Measurements from ENCODE around the gene UBAP2L. TPM values are rescaled to one million over a fixed set of nuclear protein-coding genes. Genes with fewer than 3 reads are reported as not detected.

The UBAP2L gene
- total and polyA plus RNA-seq, 9 donors: 45.5 to 172 (median 133) TPM

- no peak for DNase-seq
- no peaks in the 10 kb centered on the region for H3K9me3 ChIP-seq
- no peaks in the 10 kb centered on the region for H3K27me3 ChIP-seq
- H3K36me3 ChIP-seq: no peaks in the 10 kb centered on the region
- intact Hi-C loops (cut with DNase I): no loop called here
- H3K4me1 ChIP-seq (ENCODE audit: insufficient read depth): no peaks in the 10 kb centered on the region
- H3K27ac ChIP-seq: no peak overlapping the region
- 86 to 89% (median 86%) methylated on average over 1 of the region's 1 CpG for WGBS, 3 donors
- TF ChIP-seq CTCF (IDR thresholded peaks at IDR 0.05) (no peak), POLR2A (IDR thresholded peaks at IDR 0.05) (no peak), EP300 (IDR thresholded peaks at IDR 0.05) (no peak)
- no peak overlapping the region for H3K4me3 ChIP-seq
Observed at GRCh38 chr1:154316704-154317103, 95.9 kb downstream of the UBAP2L start.

DNA sequence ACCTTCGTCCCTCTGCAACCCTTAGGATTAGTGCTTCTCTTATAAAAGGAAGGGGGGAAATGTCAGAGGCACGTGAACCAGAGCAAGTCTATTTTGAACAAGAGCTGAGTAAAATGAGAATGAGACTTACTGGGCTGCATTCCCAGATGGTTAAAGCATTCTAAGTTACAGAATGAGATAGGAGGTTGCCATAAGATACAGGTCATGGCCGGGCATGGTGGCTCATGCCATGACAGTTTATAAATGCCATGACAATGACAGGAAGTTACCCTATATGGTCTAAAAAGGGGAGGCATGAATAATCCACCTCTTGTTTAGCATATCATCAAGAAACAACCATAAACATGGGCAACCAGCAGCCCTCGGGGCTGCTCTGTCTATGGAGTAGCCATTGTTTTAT is 97.6 kb downstream of the UBAP2L start:
- no peak for DNase-seq
- no peaks in the 10 kb centered on the region for H3K36me3 ChIP-seq
- intact Hi-C loops (cut with DNase I): no loop called here

More for the DNA sequence above, 97.6 kb downstream of the UBAP2L start:
- H3K27me3 ChIP-seq: no peaks in the 10 kb centered on the region
- WGBS, 3 donors: 62 to 68% (median 67%) methylated on average over 4 of the region's 4 CpGs
- H3K27ac ChIP-seq: no peak overlapping the region
- H3K4me3 ChIP-seq: no peak overlapping the region
- no peaks in the 10 kb centered on the region for H3K4me1 ChIP-seq (ENCODE audit: insufficient read depth)
- no peak for TF ChIP-seq POLR2A (IDR thresholded peaks at IDR 0.05)
- TF ChIP-seq EP300 (IDR thresholded peaks at IDR 0.05): no peak
- no peak for TF ChIP-seq CTCF (IDR thresholded peaks at IDR 0.05)
- no peaks in the 10 kb centered on the region for H3K9me3 ChIP-seq

MicroRNAs encoded within 50 kb of the gene (microRNA counts, 767-probe panel; counts per million panel counts)
- microRNA hsa-miR-190b: 530 counts per million, percentile 78 among the panel's probes with 10 or more counts

Small RNA genes lying within 50 kb of the gene (microRNA-seq; reads per million reads assigned to microRNA genes)
- 3.8 to 8.2 (median 4.3) reads per million in 3 donors for gene MIR190B

Small RNA genes lying within 50 kb of the gene (small RNA-seq; reads per million reads assigned to genes)
- gene MIR190B (1.8 reads per million, percentile 70 among the genes with 10 or more reads in this experiment), gene RF00273 (not detected), gene RNU6-121P (not detected), gene RNU6-239P (not detected), gene SNORA58B (not detected)

Other genes starting within 250 kb of the UBAP2L start
- 100 to 1,000 TPM in 2 of 7 donors, 10 to 100 TPM in 5; 82.7 to 207 (median 88.6) TPM for gene JTB, start 243.3 kb upstream of the UBAP2L start, total RNA-seq
- gene JTB, start 243.3 kb upstream of the UBAP2L start, polyA plus RNA-seq: 100 to 1,000 TPM in 1 of 2 donors, 10 to 100 TPM in 1; 77.5 to 150 TPM
- 100 to 1,000 TPM in 4 of 7 donors, 10 to 100 TPM in 3; 31.4 to 147 (median 101) TPM for gene RAB13, start 234.6 kb upstream of the UBAP2L start, total RNA-seq
- 100 to 1,000 TPM; 155 to 190 TPM for gene RAB13, start 234.6 kb upstream of the UBAP2L start, polyA plus RNA-seq
- gene RPS27, start 230.2 kb upstream of the UBAP2L start, total RNA-seq: 1,000 to 10,000 TPM; 3,441 to 7,027 (median 4,323) TPM
- gene RPS27, start 230.2 kb upstream of the UBAP2L start, polyA plus RNA-seq: over 10,000 TPM; 15,496 to 24,704 TPM
- under 1 TPM in 2 of 7 donors, not detected in 5; 0.07 to 0.10 TPM for gene NUP210L, start 65.9 kb upstream of the UBAP2L start, total RNA-seq
- gene NUP210L, start 65.9 kb upstream of the UBAP2L start, polyA plus RNA-seq: not detected
- gene TPM3, start 28.9 kb upstream of the UBAP2L start, total RNA-seq: 100 to 1,000 TPM in 4 of 7 donors, 10 to 100 TPM in 3; 83.8 to 146 (median 120) TPM
- gene TPM3, start 28.9 kb upstream of the UBAP2L start, polyA plus RNA-seq: 100 to 1,000 TPM in 1 of 2 donors, 10 to 100 TPM in 1; 78.0 to 316 TPM
- 1 to 10 TPM in 1 of 7 donors, not detected in 6; 2.4 TPM for gene CFAP141, start 14.6 kb upstream of the UBAP2L start, total RNA-seq
- not detected for gene CFAP141, start 14.6 kb upstream of the UBAP2L start, polyA plus RNA-seq
- gene HAX1, start 51.7 kb downstream of the UBAP2L start, total RNA-seq: 100 to 1,000 TPM in 2 of 7 donors, 10 to 100 TPM in 5; 67.2 to 134 (median 81.3) TPM
- gene HAX1, start 51.7 kb downstream of the UBAP2L start, polyA plus RNA-seq: 100 to 1,000 TPM in 1 of 2 donors, 10 to 100 TPM in 1; 90.1 to 198 TPM
- gene AQP10, start 100.1 kb downstream of the UBAP2L start, total RNA-seq: 1 to 10 TPM in 1 of 7 donors, under 1 TPM in 1, not detected in 5; 0.23 to 1.0 TPM
- under 1 TPM in 1 of 2 donors, not detected in 1; 0.13 TPM for gene AQP10, start 100.1 kb downstream of the UBAP2L start, polyA plus RNA-seq
- 100 to 1,000 TPM in 1 of 7 donors, 10 to 100 TPM in 6; 59.7 to 112 (median 83.7) TPM for gene ATP8B2, start 104.6 kb downstream of the UBAP2L start, total RNA-seq
- 10 to 100 TPM; 53.0 to 54.7 TPM for gene ATP8B2, start 104.6 kb downstream of the UBAP2L start, polyA plus RNA-seq
- 10 to 100 TPM in 6 of 7 donors, 1 to 10 TPM in 1; 7.5 to 37.0 (median 12.9) TPM for gene IL6R, start 184.4 kb downstream of the UBAP2L start, total RNA-seq
- gene IL6R, start 184.4 kb downstream of the UBAP2L start, polyA plus RNA-seq: 1 to 10 TPM; 6.5 to 9.1 TPM